GM23338 (cell line): ENCODE measurements around the gene APH1A. TPM values are rescaled to one million over a fixed set of nuclear protein-coding genes. Genes with fewer than 3 reads are reported as not detected.

ENCODE experiments used
- ATAC-seq: fragments of 200-7000 bp; cut with Tn5 transposase; 3 replicates; pipeline ENCODE4 v1.9.1; 2020
- DNase-seq: peaks from one replicate; pipeline ENCODE4 v3.0.0-alpha.2; 2015; ENCODE audit warnings: low spot score
- H2AFZ ChIP-seq: fragments of 200-600 bp; sonication (generic); 2 replicates; pipeline ENCODE4 v1.8.0; 2016; ENCODE audit warnings: antibody characterized with exemption, mild to moderate bottlenecking, moderate library complexity
- H3F3A ChIP-seq: fragments of 200-600 bp; sonication (generic); replicated peaks from 2 replicates; pipeline ENCODE4 v1.8.0; 2017; ENCODE audit warnings: antibody characterized with exemption, mixed run types, low read depth
- H3K27ac ChIP-seq: fragments of 200-600 bp; sonication (generic); 2 replicates; pipeline ENCODE4 v1.6.1; 2016; ENCODE audit warnings: low read depth
- H3K27me3 ChIP-seq: fragments of 200-600 bp; sonication (generic); 2 replicates; pipeline ENCODE4 v1.8.0; 2016; ENCODE audit warnings: mild to moderate bottlenecking, mixed run types, moderate library complexity; ENCODE audit not compliant: insufficient read depth
- H3K36me3 ChIP-seq: fragments of 200-600 bp; sonication (generic); 2 replicates; pipeline ENCODE4 v1.8.0; 2016; ENCODE audit warnings: mild to moderate bottlenecking; ENCODE audit not compliant: insufficient read depth
- H3K4me1 ChIP-seq: fragments of 200-600 bp; sonication (generic); 2 replicates; pipeline ENCODE4 v1.8.0; 2016; ENCODE audit warnings: mild to moderate bottlenecking, moderate library complexity; ENCODE audit not compliant: insufficient read depth
- H3K4me2 ChIP-seq: fragments of 200-600 bp; sonication (generic); 2 replicates; pipeline ENCODE4 v1.7.1; 2017; ENCODE audit warnings: mixed run types
- H3K4me3 ChIP-seq: fragments of 200-600 bp; sonication (generic); 2 replicates; pipeline ENCODE4 v1.6.1; 2016; ENCODE audit warnings: mixed run types
- H3K79me2 ChIP-seq: fragments of 200-600 bp; sonication (generic); replicated peaks from 2 replicates; pipeline ENCODE4 v1.8.0; 2017; ENCODE audit warnings: mild to moderate bottlenecking; ENCODE audit not compliant: insufficient read depth
- H3K9me2 ChIP-seq: fragments of 200-600 bp; sonication (generic); 2 replicates; pipeline ENCODE4 v1.8.0; 2017; ENCODE audit not compliant: insufficient read depth
- H4K20me1 ChIP-seq: fragments of 200-600 bp; sonication (generic); replicated peaks from 2 replicates; pipeline ENCODE4 v1.8.0; 2017; ENCODE audit warnings: mild to moderate bottlenecking; ENCODE audit not compliant: insufficient read depth
- H3K27ac Mint-ChIP-seq: 2 replicates; pipeline ENCODE4 v1.8.0; 2020; ENCODE audit warnings: inconsistent platforms, mild to moderate bottlenecking, moderate library complexity, mixed read lengths
- H3K27me3 Mint-ChIP-seq: 3 replicates; pipeline ENCODE4 v1.8.0; 2022; ENCODE audit warnings: low read depth, mild to moderate bottlenecking, moderate library complexity, mixed read lengths, inconsistent platforms; ENCODE audit not compliant: insufficient read depth, poor library complexity
- H3K36me3 Mint-ChIP-seq: 3 replicates; pipeline ENCODE4 v1.8.0; 2021; ENCODE audit warnings: low read depth, mild to moderate bottlenecking, inconsistent platforms, moderate library complexity, mixed read lengths
- H3K4me1 Mint-ChIP-seq: 3 replicates; pipeline ENCODE4 v1.8.0; 2020; ENCODE audit warnings: mild to moderate bottlenecking, inconsistent platforms, mixed read lengths
- H3K4me3 Mint-ChIP-seq: 3 replicates; pipeline ENCODE4 v1.8.0; 2021; ENCODE audit warnings: moderate library complexity, mild to moderate bottlenecking, inconsistent platforms, mixed read lengths
- H3K9me3 Mint-ChIP-seq: 3 replicates; pipeline ENCODE4 v1.8.0; 2020; ENCODE audit warnings: moderate library complexity, mild to moderate bottlenecking, inconsistent platforms, mixed read lengths
- CREB1 ChIP-seq: fragments of 250-450 bp; sonication (Bioruptor Pico); IDR thresholded peaks from 2 replicates; pipeline ENCODE4 v1.5.0; 2020; ENCODE audit warnings: low read depth, mild to moderate bottlenecking, moderate library complexity
- ETS1 ChIP-seq: IDR thresholded peaks from 2 replicates; pipeline ENCODE4 v1.6.1; 2016; ENCODE audit warnings: antibody characterized with exemption
- EZH2 ChIP-seq: fragments of 200-600 bp; sonication (generic); IDR thresholded peaks from one replicate; pipeline ENCODE4 v1.8.0; 2017; ENCODE audit warnings: antibody characterized with exemption, mild to moderate bottlenecking, low read depth; ENCODE audit not compliant: unreplicated experiment
- EZH2phosphoT487 ChIP-seq: fragments of 200-600 bp; sonication (generic); IDR thresholded peaks from one replicate; pipeline ENCODE4 v1.8.1; 2018; ENCODE audit warnings: antibody characterized with exemption; ENCODE audit not compliant: unreplicated experiment
- JUNB ChIP-seq: IDR thresholded peaks from one replicate; pipeline ENCODE4 v1.6.1; 2016; ENCODE audit warnings: antibody characterized with exemption; ENCODE audit not compliant: unreplicated experiment
- NANOG ChIP-seq: IDR thresholded peaks from 2 replicates; pipeline ENCODE4 v1.6.1; 2016; ENCODE audit warnings: antibody characterized with exemption, borderline replicate concordance
- POLR2AphosphoS5 ChIP-seq: IDR thresholded peaks from 2 replicates; pipeline ENCODE4 v1.6.1; 2016; ENCODE audit warnings: antibody characterized with exemption, low read depth
- STAT1 ChIP-seq: IDR thresholded peaks from one replicate; pipeline ENCODE4 v1.6.1; 2016; ENCODE audit warnings: antibody characterized with exemption; ENCODE audit not compliant: unreplicated experiment
- ZNF114 ChIP-seq: fragments of 250-450 bp; sonication (Bioruptor Pico); IDR thresholded peaks from 2 replicates; pipeline ENCODE4 v1.5.0; 2020; ENCODE audit warnings: mild to moderate bottlenecking, moderate library complexity
- ZNF331 ChIP-seq: fragments of 250-450 bp; sonication (Bioruptor Pico); IDR thresholded peaks from 2 replicates; pipeline ENCODE4 v1.5.0; 2020; ENCODE audit warnings: low read depth, mild to moderate bottlenecking, moderate library complexity
- ZNF462 ChIP-seq: fragments of 250-450 bp; sonication (Bioruptor Pico); IDR thresholded peaks from 2 replicates; pipeline ENCODE4 v1.5.0; 2020; ENCODE audit warnings: mild to moderate bottlenecking, moderate library complexity
- polyA plus RNA-seq: library from polyadenylated mRNA; unstranded; fragments of >200 nt; fragmentation: Nextera tagmentation; extraction: Ambion mirVana; gene quantifications from 2 replicates; pipeline ENCODE4 v1.2.1, GENCODE V29; 2016
- total RNA-seq: library from RNA; depleted of rRNA; stranded (reverse); fragments of >200 nt; shearing (Covaris generic); gene quantifications from 2 replicates; pipeline ENCODE4 v1.2.3, GENCODE V29; 2014
- TF ChIP-seq, protein P1 (sequence below), 2 experiments: fragments of 200-600 bp in 1 of 2; sonication (generic) in 1 of 2; conservative IDR thresholded peaks; 2 replicates each; pipeline versions ENCODE4 v1.5.1 to v1.6.1; 2016 to 2017; ENCODE audit warnings: antibody characterized with exemption in 2 of 2, low read depth in 2 of 2, mild to moderate bottlenecking in 2 of 2, moderate library complexity in 1 of 2
- TF ChIP-seq, protein P2 (sequence below): IDR thresholded peaks from one replicate; pipeline ENCODE4 v1.6.1; 2018; ENCODE audit warnings: antibody characterized with exemption; ENCODE audit not compliant: unreplicated experiment

Gene APH1A
- total and polyA plus RNA-seq, 2 experiments from 2014 or later, result 17.7 to 82.7 TPM

DNA sequence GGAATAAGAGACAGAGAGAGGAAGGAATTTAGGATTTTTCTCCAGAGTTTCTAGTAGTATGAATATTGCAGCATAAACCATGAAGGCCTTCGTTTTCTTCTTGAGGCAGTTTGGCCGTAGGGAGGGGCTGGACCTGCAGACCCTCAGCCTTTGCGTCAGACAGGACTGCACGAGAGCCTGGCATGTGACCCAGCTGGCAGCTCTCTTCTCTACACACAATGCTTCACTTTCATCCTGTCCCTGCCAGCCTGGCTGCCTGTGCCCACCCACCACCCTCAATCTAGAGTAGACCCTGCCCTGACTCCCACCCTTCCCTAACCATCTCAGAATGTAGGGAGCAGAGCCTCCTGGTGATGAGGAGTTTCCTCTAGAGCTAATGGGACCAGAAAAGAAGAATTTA lies 9.6 kb downstream of the APH1A start:
- Mint-ChIP-seq H3K9me3 (peaks cover 2% of the 10 kb centered on the region; the same call in 2 of the 3 replicates), H3K4me3 (peak overlapping the region; percentile 91), H3K27me3 (peaks cover 16% of the 10 kb centered on the region), H3K36me3 (peaks cover 35% of the 10 kb centered on the region), H3K4me1 (peaks cover 41% of the 10 kb centered on the region), H3K27ac (peak overlapping the region; percentile 98)
- Histone ChIP-seq H3K4me2 (peak overlapping the region; percentile 95), H3F3A (peaks cover 30% of the 10 kb centered on the region), H3K4me3 (peak overlapping the region; percentile 88), H3K79me2 (peaks cover 26% of the 10 kb centered on the region), H3K36me3 (peaks cover 11% of the 10 kb centered on the region; the same call in 1 of the 2 replicates), H3K9me2 (no peaks in the 10 kb centered on the region), H3K27me3 (no peaks in the 10 kb centered on the region), H2AFZ (no peak overlapping the region), H4K20me1 (peaks cover 10% of the 10 kb centered on the region), H3K27ac (peak overlapping the region; percentile 89), H3K4me1 (peaks cover 21% of the 10 kb centered on the region)
- no peak for DNase-seq
- TF ChIP-seq POLR2AphosphoS5, result no peak
- no peak for TF ChIP-seq ZNF114 (CRISPR knock-in tag)
- TF ChIP-seq JUNB, result no peak
- no peak for TF ChIP-seq EZH2
- TF ChIP-seq, protein P1, sequence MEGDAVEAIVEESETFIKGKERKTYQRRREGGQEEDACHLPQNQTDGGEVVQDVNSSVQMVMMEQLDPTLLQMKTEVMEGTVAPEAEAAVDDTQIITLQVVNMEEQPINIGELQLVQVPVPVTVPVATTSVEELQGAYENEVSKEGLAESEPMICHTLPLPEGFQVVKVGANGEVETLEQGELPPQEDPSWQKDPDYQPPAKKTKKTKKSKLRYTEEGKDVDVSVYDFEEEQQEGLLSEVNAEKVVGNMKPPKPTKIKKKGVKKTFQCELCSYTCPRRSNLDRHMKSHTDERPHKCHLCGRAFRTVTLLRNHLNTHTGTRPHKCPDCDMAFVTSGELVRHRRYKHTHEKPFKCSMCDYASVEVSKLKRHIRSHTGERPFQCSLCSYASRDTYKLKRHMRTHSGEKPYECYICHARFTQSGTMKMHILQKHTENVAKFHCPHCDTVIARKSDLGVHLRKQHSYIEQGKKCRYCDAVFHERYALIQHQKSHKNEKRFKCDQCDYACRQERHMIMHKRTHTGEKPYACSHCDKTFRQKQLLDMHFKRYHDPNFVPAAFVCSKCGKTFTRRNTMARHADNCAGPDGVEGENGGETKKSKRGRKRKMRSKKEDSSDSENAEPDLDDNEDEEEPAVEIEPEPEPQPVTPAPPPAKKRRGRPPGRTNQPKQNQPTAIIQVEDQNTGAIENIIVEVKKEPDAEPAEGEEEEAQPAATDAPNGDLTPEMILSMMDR (conservative IDR thresholded peaks at IDR 0.05; ENCODE audit: low read depth in 2 of 2), result no peak
- no peak for TF ChIP-seq ZNF462
- TF ChIP-seq CREB1 (CRISPR knock-in tag), result no peak
- no peak for TF ChIP-seq NANOG
- TF ChIP-seq STAT1, result no peak
- no peak for TF ChIP-seq ZNF331 (CRISPR knock-in tag)
- no peak for TF ChIP-seq EZH2phosphoT487
- TF ChIP-seq, protein P2, sequence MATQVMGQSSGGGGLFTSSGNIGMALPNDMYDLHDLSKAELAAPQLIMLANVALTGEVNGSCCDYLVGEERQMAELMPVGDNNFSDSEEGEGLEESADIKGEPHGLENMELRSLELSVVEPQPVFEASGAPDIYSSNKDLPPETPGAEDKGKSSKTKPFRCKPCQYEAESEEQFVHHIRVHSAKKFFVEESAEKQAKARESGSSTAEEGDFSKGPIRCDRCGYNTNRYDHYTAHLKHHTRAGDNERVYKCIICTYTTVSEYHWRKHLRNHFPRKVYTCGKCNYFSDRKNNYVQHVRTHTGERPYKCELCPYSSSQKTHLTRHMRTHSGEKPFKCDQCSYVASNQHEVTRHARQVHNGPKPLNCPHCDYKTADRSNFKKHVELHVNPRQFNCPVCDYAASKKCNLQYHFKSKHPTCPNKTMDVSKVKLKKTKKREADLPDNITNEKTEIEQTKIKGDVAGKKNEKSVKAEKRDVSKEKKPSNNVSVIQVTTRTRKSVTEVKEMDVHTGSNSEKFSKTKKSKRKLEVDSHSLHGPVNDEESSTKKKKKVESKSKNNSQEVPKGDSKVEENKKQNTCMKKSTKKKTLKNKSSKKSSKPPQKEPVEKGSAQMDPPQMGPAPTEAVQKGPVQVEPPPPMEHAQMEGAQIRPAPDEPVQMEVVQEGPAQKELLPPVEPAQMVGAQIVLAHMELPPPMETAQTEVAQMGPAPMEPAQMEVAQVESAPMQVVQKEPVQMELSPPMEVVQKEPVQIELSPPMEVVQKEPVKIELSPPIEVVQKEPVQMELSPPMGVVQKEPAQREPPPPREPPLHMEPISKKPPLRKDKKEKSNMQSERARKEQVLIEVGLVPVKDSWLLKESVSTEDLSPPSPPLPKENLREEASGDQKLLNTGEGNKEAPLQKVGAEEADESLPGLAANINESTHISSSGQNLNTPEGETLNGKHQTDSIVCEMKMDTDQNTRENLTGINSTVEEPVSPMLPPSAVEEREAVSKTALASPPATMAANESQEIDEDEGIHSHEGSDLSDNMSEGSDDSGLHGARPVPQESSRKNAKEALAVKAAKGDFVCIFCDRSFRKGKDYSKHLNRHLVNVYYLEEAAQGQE, result no peak
- TF ChIP-seq ETS1, result no peak
- no peak for ATAC-seq
